Umbilical cord (tissue), 2 donors: ENCODE measurements around the gene KRTAP5-7. TPM values are rescaled to one million over a fixed set of nuclear protein-coding genes. Genes with fewer than 3 reads are reported as not detected.

Source experiments
- DNase-seq: peaks from one replicate; pipeline ENCODE4 v3.0.0-alpha.2; 2015; ENCODE audit warnings: low spot score
- total RNA-seq: library from RNA; depleted of rRNA; stranded (reverse); fragments of >200 nt; gene quantifications from one replicate; pipeline ENCODE4 v1.2.3, GENCODE V29; 2014; ENCODE audit warnings: low replicate concordance; ENCODE audit not compliant: insufficient read depth

The KRTAP5-7 gene
- total RNA-seq, 1 donor from 2014 or later = not detected

GRCh38 chr11:71495286-71496230 is 31.5 kb upstream of the KRTAP5-7 start:
- no peak for DNase-seq

DNA sequence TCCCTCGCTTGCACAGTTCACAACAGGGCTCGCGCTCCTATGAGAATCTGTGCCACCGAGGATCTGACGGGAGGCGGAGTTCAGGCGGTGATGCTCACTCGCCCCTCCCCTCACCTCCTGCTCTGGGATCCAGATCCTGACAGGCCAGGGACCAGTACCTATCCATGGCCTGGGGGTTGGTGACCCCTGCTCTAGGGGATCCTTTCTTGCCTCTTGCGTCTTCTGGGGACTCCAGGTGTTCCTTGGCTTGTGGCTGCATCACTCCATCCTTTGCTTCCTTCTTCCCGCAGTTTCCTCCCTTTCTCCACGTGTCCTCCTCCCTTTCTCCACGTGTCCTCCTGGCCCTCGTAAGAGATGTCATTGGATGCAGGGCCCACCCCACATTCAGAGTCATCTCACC is 30.6 kb upstream of the KRTAP5-7 start:
- DNase-seq = no peak

GRCh38 chr11:71498091-71498490 is 29.0 kb upstream of the KRTAP5-7 start:
- DNase-seq = no peak

DNA sequence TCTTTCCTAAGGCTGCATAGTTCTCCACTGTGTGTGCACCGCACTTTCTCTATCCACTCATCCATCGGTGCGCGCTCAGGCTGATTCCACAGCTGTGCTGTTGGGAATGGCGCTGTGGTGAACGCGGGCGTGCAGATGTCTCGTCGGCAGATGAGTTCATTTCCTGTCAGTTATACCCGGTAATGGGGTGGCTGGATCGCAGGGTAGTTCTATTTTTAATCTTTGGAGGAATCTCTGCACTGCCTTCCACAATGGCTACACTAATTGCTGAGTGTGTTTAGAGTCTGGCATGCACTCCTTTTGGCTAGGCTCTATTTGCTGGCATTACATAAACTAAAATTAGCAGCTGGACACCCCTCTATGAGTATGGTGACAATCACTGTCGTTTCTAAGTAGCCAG is 27.9 kb upstream of the KRTAP5-7 start:
- DNase-seq = no peak

DNA sequence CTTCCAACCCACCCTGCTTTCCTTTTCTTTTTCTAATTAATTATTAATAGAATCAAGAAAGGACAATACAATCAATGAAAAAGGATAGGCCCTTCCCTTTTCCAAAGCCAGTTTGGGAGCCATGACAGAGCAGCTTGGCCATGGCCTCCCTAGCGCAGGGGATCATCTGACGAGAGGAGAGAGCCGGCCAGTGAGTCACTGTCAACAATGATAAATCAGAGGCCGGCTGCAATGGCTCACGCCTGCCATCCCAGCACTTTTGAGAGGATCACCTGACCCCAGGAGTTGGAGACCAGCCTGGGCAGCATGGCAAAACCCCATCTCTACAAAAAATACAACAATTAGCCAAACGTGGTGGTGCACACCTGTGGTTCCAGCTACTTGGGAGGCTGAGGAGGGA is 27.5 kb upstream of the KRTAP5-7 start:
- DNase-seq = no peak

GRCh38 chr11:71500601-71501021 is 26.5 kb upstream of the KRTAP5-7 start:
- no peak for DNase-seq

GRCh38 chr11:71501071-71501985 is 25.7 kb upstream of the KRTAP5-7 start:
- DNase-seq = no peak

- no peak for DNase-seq
These were observed 25.0 kb upstream of the KRTAP5-7 start for GRCh38 chr11:71502026-71502425.

GRCh38 chr11:71502871-71503435 is 24.1 kb upstream of the KRTAP5-7 start:
- no peak for DNase-seq

- peak; percentile 12 for DNase-seq
These were observed 22.5 kb upstream of the KRTAP5-7 start for GRCh38 chr11:71504531-71504930.

- no peak for DNase-seq
These were observed 22.1 kb upstream of the KRTAP5-7 start for GRCh38 chr11:71505001-71505400.

GRCh38 chr11:71505781-71506180 is 21.3 kb upstream of the KRTAP5-7 start:
- DNase-seq = no peak

DNA sequence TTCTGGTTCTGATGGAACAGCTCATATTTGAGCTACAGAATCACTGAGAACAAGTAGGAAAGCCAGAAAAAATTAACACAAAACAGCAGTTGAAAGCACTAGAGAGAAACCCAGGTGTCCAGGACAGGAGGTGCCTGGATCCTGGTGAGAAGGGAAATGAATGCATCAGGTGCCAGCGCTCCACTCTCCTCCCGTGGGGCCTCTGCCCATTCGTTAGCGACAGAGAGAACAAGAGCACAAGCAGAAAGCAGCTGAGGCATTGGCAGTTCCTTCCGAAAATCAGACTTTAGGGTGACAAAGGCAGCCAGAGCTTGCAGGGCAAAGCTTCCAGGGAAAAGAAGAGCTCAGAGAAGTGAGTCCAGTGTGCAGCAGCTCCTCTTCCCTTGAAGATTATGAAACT is 20.0 kb upstream of the KRTAP5-7 start:
- no peak for DNase-seq

- no peak for DNase-seq
These were observed 8.3 kb upstream of the KRTAP5-7 start for GRCh38 chr11:71518506-71519471.

- peak; percentile 13 for DNase-seq
These were observed 7.5 kb upstream of the KRTAP5-7 start for GRCh38 chr11:71519546-71519945.

GRCh38 chr11:71525188-71525937 is 1.7 kb upstream of the KRTAP5-7 start:
- DNase-seq = no peak

GRCh38 chr11:71525938-71526495 is 1.1 kb upstream of the KRTAP5-7 start:
- no peak for DNase-seq

- DNase-seq = no peak
These were observed 626 bp downstream of the KRTAP5-7 start for GRCh38 chr11:71527576-71528210.

- no peak for DNase-seq
These were observed 3.5 kb downstream of the KRTAP5-7 start for GRCh38 chr11:71530602-71531001.
